Subcutaneous abdominal adipose tissue (tissue), 5 donors: ENCODE data around the gene MYO7B.

Source experiments
- H3K27ac ChIP-seq: one replicate; pipeline ENCODE4 v1.7.0; 2013; ENCODE audit warnings: low read depth, mild to moderate bottlenecking, inconsistent platforms, low read length, moderate library complexity
- H3K27me3 ChIP-seq, 5 donors: one replicate each; pipeline ENCODE4 v1.7.0; 2013; ENCODE audit warnings: low read length in 5 of 5, inconsistent platforms in 1 of 5; ENCODE audit not compliant: control insufficient read depth in 5 of 5, insufficient read depth in 4 of 5
- H3K36me3 ChIP-seq, 5 donors: one replicate each; pipeline ENCODE4 v1.7.0; 2013; ENCODE audit warnings: low read length in 5 of 5; ENCODE audit not compliant: control insufficient read depth in 5 of 5, insufficient read depth in 5 of 5
- H3K4me1 ChIP-seq, 5 donors: one replicate each; pipeline ENCODE4 v1.7.0; 2013; ENCODE audit warnings: low read length in 5 of 5, mild to moderate bottlenecking in 3 of 5, moderate library complexity in 1 of 5; ENCODE audit not compliant: control insufficient read depth in 5 of 5, insufficient read depth in 5 of 5
- H3K4me3 ChIP-seq, 5 donors: one replicate each; pipeline ENCODE4 v1.7.0; 2013; ENCODE audit warnings: low read length in 5 of 5, low read depth in 1 of 5
- H3K9ac ChIP-seq, 5 donors: one replicate each; pipeline ENCODE4 v1.7.0; 2013; ENCODE audit warnings: low read length in 5 of 5, mild to moderate bottlenecking in 4 of 5, moderate library complexity in 3 of 5
- H3K9me3 ChIP-seq, 5 donors: one replicate each; pipeline ENCODE4 v1.7.0; 2013; ENCODE audit warnings: low read length in 5 of 5; ENCODE audit not compliant: control insufficient read depth in 5 of 5
- donor health status: healthy.
- donor health status: healthy.
- donor health status: healthy.
- donor health status: healthy.
- donor health status: healthy.

MYO7B gene

DNA sequence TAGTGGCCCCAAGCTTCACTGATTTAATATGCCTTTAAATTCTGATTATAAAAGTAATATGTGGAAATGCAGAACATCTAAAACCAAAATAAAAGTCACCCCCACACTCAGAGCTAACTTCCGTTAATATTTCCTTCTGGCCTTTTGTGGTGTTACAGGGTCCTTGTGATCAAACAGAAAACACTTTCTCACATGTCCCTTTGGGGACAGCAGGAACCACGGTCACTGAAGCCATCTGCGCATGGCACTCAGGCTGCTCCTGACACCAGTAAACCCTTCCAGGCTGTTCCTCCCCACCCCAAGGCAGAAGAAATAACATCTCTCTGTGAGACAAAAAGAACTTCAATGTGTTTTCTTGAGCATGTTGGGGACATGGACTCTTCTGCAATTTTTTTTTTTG lies 85.4 kb downstream of the MYO7B start:
- Histone ChIP-seq H3K27me3 (peaks cover 0 to 10% (median 0%) of the 10 kb centered on the region in 5 donors), H3K9me3 (no peaks in the 10 kb centered on the region), H3K36me3 (no peaks in the 10 kb centered on the region), H3K4me1 (no peaks in the 10 kb centered on the region), H3K4me3 (no peak overlapping the region), H3K9ac (no peak overlapping the region), H3K27ac (no peak overlapping the region)

DNA sequence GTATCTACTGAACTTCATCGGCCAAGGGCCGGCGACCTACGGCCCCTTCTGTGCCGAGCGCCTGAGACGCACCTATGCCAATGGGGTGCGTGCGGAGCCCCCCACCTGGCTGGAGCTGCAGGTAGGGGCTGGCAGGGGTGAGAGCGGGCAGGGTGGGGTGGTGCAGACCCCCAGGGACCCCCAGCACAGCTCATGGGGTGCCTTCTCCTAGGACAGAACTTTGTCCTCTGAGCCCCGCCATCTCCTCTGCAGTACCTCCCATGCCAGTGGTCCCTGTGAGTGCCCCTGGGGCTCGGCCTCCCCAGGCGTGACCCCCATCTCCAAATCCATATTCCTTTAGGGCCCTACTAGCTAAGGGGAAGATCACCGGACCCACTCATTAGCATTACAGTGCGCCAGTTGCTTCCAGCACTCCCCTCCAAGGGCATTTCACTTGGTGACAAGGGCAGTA lies 86.5 kb downstream of the MYO7B start:
- Histone ChIP-seq H3K27me3 (peaks cover 0 to 10% (median 0%) of the 10 kb centered on the region in 5 donors), H3K9me3 (no peaks in the 10 kb centered on the region), H3K4me1 (no peaks in the 10 kb centered on the region), H3K36me3 (no peaks in the 10 kb centered on the region), H3K9ac (no peak overlapping the region), H3K4me3 (no peak overlapping the region), H3K27ac (no peak overlapping the region)

DNA sequence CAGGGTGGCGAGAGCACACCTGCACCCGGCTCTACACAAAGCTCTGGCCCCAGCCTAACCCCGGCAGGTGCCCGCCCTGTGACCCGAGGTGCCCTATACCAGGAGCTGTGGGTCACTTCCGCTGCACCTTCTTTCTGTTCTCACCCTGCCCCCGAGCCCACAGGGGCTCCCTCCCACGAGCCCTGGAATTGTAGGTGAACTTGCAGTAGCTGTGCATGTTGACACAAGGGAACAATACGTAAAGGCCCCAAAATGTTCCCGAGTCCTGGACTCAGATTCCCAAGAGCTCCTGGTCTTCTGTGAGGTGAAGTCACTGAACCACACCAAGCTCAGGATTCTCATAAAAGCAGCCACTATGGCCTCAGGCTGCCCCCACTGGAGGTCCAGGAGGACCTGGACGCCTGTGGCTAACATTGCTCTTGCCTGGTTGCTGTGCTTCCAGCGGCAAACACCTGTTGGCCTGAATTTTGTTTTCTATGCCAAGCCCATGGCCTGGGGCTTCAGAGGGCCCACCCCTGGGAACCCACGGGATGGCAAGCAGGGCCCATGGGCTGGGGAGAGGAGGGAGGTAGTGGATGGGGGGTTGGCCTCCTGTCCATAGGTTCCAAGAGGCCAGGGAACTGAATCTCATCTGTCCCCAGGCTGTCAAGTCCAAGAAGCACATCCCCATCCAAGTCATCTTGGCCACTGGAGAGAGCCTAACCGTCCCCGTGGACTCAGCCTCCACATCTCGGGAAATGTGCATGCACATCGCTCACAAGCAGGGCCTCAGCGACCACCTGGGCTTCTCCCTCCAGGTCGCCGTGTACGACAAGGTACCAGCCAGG lies 87.3 kb downstream of the MYO7B start:
- Histone ChIP-seq H3K4me3 (no peak overlapping the region), H3K9ac (no peak overlapping the region), H3K9me3 (no peaks in the 10 kb centered on the region), H3K4me1 (peaks cover 0 to 1% (median 0%) of the 10 kb centered on the region in 5 donors), H3K27me3 (peaks cover 0 to 10% (median 0%) of the 10 kb centered on the region in 5 donors), H3K36me3 (no peaks in the 10 kb centered on the region), H3K27ac (no peak overlapping the region)

DNA sequence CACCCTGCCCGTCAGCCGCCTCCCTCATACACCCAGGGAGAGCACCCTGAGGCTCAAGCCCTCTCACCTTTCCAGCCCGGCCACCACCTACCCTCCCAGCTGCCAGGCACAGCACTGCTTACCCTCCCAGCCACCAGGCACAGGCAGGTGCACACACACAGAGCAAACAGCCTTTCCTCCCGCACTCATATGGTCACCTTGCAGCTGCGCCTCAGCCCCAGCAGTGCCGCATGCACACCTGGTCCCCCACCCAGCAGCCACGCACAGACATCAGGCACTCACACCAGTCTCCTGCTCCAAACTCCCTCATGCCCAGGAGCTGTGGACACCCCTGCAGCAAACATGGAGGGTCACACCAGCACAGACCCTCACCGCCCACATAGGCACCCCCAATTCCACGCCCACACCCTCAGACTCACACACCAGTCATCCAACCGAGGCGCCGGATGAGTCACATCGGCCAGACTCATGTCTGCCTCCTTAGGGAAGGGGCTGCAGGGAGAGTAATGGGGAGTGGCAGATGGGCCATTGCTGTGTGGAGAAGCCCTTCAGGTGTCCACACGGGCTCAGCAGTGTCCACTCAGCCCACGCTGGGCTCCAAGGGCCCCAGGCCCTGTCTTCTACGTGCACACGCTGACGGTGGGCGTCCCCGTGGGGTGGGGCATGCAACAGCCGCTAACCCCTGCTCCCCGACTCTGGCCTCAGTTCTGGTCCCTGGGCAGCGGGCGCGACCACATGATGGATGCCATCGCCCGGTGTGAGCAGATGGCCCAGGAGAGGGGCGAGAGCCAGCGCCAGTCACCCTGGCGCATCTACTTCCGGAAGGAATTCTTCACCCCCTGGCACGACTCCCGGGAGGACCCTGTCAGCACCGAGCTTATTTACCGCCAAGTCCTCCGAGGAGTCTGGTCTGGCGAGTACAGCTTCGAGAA lies 88.2 kb downstream of the MYO7B start:
- no peak overlapping the region for H3K4me3 ChIP-seq
- peaks cover 0 to 10% (median 0%) of the 10 kb centered on the region in 5 donors for H3K27me3 ChIP-seq
- H3K27ac ChIP-seq, result no peak overlapping the region
- H3K9ac ChIP-seq, result no peak overlapping the region
- peaks cover 0 to 2% (median 0%) of the 10 kb centered on the region in 5 donors for H3K4me1 ChIP-seq
- no peaks in the 10 kb centered on the region for H3K36me3 ChIP-seq
- H3K9me3 ChIP-seq, result no peaks in the 10 kb centered on the region

DNA sequence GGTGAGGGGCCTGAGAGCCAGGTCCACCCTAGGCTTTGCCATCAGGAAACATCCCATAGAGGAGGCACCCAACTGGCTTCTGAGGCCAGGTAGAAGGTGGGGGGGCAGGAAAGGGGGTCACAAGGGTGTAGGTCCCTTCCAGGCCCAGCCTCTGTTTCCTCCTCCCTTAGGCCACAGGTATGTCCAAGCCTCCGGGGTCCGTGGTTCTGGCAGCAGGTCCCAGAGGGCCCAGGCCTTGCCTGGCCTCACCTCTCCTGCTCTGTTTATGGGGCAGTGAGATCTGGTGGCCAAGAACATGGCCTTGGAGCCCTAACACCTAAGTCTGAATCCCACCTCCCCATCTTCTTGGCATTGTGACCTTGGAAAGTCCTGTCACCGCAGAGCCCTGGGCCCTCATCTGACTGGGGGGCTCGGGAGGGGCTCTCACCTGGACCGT lies 88.9 kb downstream of the MYO7B start:
- no peak overlapping the region for H3K4me3 ChIP-seq
- no peak overlapping the region for H3K9ac ChIP-seq
- H3K27ac ChIP-seq, result no peak overlapping the region
- no peaks in the 10 kb centered on the region for H3K36me3 ChIP-seq
- H3K27me3 ChIP-seq, result peaks cover 0 to 10% (median 0%) of the 10 kb centered on the region in 5 donors
- H3K4me1 ChIP-seq, result peaks cover 0 to 3% (median 0%) of the 10 kb centered on the region in 5 donors
- no peaks in the 10 kb centered on the region for H3K9me3 ChIP-seq

DNA sequence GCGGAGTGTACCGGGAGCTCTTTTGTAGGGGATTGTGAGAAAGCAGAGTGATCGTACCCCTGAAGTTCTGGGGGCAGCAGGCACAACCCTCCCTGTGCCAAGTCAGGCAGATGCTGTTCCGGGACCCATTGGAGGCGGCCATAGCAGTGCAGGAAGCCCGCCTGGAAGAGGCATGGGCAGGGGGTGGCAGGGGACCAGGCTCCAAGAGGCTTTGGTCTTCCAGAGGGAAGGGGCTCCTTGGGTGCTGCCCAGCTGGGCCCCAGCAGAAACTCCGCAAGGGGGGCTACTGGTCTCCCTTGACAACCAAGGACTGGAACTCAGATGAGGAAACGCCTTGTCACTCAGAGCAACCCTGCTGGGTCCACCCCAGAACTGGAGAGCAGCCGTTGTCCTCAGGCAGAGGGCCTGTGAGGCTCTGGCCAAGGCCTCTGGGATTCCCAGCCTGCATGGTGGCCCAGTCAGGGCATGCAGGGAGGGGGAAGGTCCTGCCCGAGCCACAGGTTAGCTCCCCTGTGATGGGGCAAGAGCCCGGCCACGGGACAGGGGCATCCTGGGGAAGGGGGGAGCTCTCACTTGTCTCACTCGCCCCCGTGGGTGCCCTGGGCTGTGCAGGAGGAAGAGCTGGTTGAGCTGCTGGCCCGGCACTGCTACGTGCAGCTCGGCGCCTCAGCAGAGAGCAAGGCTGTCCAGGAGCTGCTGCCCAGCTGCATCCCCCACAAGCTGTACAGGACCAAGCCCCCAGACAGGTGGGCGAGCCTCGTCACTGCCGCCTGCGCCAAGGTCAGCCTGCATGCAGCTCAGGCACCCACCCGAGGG lies 89.5 kb downstream of the MYO7B start:
- no peaks in the 10 kb centered on the region for H3K9me3 ChIP-seq

DNA sequence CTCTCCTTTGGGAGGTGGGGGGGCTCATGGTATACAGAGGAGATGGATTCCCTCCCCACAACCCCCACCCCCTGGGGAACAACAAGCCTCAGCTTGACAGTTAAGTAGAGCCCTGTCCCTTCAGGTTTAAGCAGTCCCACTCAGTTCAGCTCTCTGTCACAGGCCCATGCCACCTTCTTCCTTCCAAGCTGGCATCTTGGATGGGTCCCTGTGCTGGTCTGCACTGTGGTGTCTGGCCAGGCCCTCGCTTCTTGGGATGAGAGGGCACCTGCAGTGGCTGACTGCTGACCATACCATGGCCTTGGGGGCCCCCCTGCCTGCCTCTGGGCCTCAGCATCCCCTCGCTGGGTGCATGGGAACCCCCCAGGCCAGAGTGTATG lies 90.1 kb downstream of the MYO7B start:
- no peaks in the 10 kb centered on the region for H3K9me3 ChIP-seq
- H3K4me1 ChIP-seq, result peaks cover 0 to 13% (median 2%) of the 10 kb centered on the region in 5 donors
- no peak overlapping the region for H3K4me3 ChIP-seq
- H3K9ac ChIP-seq, result no peak overlapping the region
- H3K27me3 ChIP-seq, result peaks cover 0 to 10% (median 0%) of the 10 kb centered on the region in 5 donors
- H3K27ac ChIP-seq, result no peak overlapping the region
- no peaks in the 10 kb centered on the region for H3K36me3 ChIP-seq

More for the DNA sequence above, 89.5 kb downstream of the MYO7B start:
- Histone ChIP-seq H3K9ac (no peak overlapping the region), H3K27me3 (peaks cover 0 to 10% (median 0%) of the 10 kb centered on the region in 5 donors), H3K4me3 (no peak overlapping the region), H3K27ac (no peak overlapping the region), H3K4me1 (peaks cover 0 to 7% (median 0%) of the 10 kb centered on the region in 5 donors), H3K36me3 (no peaks in the 10 kb centered on the region)

DNA sequence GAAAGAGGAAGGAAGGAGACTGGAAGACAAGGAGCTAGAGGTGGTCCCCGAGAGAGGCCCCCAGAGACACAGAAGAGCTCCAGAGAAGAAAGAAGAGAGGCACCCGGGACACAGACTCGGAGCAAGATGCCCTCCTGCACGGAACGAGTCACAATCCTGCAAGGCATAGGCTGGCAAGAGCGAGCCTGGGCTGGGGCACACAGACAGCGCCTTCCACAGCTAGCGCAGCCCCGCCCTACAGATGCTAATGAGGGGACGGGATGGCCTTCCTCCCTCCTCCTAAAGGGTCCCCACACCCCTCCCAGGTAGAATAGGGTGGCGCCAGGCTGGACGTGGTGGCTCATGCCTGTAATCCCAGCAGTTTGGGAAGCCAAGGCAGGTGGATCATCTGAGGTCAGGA lies 90.7 kb downstream of the MYO7B start:
- Histone ChIP-seq H3K4me1 (peaks cover 0 to 19% (median 2%) of the 10 kb centered on the region in 5 donors), H3K27ac (no peak overlapping the region), H3K36me3 (no peaks in the 10 kb centered on the region), H3K9ac (no peak overlapping the region), H3K4me3 (no peak overlapping the region), H3K9me3 (no peaks in the 10 kb centered on the region), H3K27me3 (peaks cover 0 to 10% (median 0%) of the 10 kb centered on the region in 5 donors)

DNA sequence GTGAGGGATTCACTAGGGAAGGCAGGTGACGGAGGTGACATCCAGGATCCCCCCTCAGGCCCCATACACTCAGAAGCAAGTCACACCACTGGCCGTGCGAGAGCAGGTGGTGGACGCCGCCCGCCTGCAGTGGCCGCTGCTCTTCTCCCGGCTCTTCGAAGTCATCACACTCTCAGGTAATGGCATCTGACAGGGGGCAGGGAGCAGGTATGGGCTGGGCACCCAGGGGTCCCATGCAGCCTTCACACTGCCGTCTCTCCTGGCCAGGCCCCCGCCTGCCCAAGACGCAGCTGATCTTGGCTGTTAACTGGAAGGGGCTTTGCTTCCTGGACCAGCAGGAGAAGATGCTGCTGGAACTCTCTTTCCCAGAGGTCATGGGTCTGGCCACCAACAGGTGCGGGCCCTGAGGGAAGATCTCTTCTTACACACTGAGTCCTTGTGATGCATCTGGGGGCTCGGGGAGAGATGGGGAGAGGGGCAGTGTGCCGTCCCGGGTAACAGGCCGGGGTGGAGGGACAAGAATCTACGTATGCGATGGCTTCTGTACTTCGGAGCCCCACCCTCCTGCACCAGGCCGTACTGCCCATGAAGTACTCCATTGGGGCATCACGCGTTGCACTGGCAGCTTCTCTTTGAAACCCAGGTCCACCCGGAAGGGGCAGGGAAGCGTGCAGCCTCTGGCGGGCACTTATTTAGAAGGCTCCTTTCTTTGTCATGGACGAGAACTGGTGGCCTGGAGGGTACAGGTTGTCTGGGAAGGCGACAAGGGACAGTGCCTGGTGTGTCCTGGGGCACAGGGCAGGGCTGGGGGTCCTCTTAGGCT lies 91.6 kb downstream of the MYO7B start:
- Histone ChIP-seq H3K27ac (no peak overlapping the region), H3K9me3 (no peaks in the 10 kb centered on the region), H3K4me1 (peaks cover 0 to 27% (median 2%) of the 10 kb centered on the region in 5 donors), H3K27me3 (peaks cover 0 to 10% (median 0%) of the 10 kb centered on the region in 5 donors), H3K36me3 (no peaks in the 10 kb centered on the region), H3K9ac (no peak overlapping the region), H3K4me3 (no peak overlapping the region)
